ENCODE measurements around the gene ZNF701.

DNA sequence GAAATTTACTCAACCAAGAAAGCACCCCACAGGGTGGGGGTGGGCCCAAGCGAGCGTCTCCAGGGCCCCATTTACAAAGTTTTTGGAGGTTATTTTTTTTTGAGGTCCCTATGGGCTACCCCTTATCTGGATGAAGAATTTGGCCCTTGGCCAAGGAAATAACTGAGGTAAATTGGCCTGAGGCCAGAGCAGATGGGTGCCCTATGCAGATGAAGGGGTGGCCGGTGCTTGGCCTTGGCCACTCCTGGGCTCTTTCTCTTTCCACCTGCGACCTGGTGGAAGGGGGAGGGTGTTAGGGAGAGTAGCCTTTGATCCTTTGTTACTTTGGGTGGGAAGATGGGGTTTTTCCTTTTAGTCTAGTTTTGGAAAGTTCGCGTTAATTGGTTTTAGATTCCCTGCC, 15.5 kb downstream of the ZNF701 start:
- TF ChIP-seq POLR2AphosphoS5 (IDR thresholded peaks at IDR 0.05; ENCODE audit: low read depth) = no peak
- TF ChIP-seq, protein P1, sequence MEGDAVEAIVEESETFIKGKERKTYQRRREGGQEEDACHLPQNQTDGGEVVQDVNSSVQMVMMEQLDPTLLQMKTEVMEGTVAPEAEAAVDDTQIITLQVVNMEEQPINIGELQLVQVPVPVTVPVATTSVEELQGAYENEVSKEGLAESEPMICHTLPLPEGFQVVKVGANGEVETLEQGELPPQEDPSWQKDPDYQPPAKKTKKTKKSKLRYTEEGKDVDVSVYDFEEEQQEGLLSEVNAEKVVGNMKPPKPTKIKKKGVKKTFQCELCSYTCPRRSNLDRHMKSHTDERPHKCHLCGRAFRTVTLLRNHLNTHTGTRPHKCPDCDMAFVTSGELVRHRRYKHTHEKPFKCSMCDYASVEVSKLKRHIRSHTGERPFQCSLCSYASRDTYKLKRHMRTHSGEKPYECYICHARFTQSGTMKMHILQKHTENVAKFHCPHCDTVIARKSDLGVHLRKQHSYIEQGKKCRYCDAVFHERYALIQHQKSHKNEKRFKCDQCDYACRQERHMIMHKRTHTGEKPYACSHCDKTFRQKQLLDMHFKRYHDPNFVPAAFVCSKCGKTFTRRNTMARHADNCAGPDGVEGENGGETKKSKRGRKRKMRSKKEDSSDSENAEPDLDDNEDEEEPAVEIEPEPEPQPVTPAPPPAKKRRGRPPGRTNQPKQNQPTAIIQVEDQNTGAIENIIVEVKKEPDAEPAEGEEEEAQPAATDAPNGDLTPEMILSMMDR (conservative IDR thresholded peaks at IDR 0.05; ENCODE audit: low read depth in 2 of 2) = no peak
- TF ChIP-seq CREB1 (CRISPR knock-in tag; IDR thresholded peaks at IDR 0.05; ENCODE audit: low read depth) = no peak
- no peak for TF ChIP-seq EZH2 (IDR thresholded peaks at IDR 0.05; ENCODE audit: low read depth, unreplicated experiment)
- TF ChIP-seq, protein P2, sequence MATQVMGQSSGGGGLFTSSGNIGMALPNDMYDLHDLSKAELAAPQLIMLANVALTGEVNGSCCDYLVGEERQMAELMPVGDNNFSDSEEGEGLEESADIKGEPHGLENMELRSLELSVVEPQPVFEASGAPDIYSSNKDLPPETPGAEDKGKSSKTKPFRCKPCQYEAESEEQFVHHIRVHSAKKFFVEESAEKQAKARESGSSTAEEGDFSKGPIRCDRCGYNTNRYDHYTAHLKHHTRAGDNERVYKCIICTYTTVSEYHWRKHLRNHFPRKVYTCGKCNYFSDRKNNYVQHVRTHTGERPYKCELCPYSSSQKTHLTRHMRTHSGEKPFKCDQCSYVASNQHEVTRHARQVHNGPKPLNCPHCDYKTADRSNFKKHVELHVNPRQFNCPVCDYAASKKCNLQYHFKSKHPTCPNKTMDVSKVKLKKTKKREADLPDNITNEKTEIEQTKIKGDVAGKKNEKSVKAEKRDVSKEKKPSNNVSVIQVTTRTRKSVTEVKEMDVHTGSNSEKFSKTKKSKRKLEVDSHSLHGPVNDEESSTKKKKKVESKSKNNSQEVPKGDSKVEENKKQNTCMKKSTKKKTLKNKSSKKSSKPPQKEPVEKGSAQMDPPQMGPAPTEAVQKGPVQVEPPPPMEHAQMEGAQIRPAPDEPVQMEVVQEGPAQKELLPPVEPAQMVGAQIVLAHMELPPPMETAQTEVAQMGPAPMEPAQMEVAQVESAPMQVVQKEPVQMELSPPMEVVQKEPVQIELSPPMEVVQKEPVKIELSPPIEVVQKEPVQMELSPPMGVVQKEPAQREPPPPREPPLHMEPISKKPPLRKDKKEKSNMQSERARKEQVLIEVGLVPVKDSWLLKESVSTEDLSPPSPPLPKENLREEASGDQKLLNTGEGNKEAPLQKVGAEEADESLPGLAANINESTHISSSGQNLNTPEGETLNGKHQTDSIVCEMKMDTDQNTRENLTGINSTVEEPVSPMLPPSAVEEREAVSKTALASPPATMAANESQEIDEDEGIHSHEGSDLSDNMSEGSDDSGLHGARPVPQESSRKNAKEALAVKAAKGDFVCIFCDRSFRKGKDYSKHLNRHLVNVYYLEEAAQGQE (IDR thresholded peaks at IDR 0.05; ENCODE audit: unreplicated experiment) = no peak
- TF ChIP-seq, protein P3, sequence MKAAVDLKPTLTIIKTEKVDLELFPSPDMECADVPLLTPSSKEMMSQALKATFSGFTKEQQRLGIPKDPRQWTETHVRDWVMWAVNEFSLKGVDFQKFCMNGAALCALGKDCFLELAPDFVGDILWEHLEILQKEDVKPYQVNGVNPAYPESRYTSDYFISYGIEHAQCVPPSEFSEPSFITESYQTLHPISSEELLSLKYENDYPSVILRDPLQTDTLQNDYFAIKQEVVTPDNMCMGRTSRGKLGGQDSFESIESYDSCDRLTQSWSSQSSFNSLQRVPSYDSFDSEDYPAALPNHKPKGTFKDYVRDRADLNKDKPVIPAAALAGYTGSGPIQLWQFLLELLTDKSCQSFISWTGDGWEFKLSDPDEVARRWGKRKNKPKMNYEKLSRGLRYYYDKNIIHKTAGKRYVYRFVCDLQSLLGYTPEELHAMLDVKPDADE (IDR thresholded peaks at IDR 0.05) = no peak
- TF ChIP-seq, protein P4, sequence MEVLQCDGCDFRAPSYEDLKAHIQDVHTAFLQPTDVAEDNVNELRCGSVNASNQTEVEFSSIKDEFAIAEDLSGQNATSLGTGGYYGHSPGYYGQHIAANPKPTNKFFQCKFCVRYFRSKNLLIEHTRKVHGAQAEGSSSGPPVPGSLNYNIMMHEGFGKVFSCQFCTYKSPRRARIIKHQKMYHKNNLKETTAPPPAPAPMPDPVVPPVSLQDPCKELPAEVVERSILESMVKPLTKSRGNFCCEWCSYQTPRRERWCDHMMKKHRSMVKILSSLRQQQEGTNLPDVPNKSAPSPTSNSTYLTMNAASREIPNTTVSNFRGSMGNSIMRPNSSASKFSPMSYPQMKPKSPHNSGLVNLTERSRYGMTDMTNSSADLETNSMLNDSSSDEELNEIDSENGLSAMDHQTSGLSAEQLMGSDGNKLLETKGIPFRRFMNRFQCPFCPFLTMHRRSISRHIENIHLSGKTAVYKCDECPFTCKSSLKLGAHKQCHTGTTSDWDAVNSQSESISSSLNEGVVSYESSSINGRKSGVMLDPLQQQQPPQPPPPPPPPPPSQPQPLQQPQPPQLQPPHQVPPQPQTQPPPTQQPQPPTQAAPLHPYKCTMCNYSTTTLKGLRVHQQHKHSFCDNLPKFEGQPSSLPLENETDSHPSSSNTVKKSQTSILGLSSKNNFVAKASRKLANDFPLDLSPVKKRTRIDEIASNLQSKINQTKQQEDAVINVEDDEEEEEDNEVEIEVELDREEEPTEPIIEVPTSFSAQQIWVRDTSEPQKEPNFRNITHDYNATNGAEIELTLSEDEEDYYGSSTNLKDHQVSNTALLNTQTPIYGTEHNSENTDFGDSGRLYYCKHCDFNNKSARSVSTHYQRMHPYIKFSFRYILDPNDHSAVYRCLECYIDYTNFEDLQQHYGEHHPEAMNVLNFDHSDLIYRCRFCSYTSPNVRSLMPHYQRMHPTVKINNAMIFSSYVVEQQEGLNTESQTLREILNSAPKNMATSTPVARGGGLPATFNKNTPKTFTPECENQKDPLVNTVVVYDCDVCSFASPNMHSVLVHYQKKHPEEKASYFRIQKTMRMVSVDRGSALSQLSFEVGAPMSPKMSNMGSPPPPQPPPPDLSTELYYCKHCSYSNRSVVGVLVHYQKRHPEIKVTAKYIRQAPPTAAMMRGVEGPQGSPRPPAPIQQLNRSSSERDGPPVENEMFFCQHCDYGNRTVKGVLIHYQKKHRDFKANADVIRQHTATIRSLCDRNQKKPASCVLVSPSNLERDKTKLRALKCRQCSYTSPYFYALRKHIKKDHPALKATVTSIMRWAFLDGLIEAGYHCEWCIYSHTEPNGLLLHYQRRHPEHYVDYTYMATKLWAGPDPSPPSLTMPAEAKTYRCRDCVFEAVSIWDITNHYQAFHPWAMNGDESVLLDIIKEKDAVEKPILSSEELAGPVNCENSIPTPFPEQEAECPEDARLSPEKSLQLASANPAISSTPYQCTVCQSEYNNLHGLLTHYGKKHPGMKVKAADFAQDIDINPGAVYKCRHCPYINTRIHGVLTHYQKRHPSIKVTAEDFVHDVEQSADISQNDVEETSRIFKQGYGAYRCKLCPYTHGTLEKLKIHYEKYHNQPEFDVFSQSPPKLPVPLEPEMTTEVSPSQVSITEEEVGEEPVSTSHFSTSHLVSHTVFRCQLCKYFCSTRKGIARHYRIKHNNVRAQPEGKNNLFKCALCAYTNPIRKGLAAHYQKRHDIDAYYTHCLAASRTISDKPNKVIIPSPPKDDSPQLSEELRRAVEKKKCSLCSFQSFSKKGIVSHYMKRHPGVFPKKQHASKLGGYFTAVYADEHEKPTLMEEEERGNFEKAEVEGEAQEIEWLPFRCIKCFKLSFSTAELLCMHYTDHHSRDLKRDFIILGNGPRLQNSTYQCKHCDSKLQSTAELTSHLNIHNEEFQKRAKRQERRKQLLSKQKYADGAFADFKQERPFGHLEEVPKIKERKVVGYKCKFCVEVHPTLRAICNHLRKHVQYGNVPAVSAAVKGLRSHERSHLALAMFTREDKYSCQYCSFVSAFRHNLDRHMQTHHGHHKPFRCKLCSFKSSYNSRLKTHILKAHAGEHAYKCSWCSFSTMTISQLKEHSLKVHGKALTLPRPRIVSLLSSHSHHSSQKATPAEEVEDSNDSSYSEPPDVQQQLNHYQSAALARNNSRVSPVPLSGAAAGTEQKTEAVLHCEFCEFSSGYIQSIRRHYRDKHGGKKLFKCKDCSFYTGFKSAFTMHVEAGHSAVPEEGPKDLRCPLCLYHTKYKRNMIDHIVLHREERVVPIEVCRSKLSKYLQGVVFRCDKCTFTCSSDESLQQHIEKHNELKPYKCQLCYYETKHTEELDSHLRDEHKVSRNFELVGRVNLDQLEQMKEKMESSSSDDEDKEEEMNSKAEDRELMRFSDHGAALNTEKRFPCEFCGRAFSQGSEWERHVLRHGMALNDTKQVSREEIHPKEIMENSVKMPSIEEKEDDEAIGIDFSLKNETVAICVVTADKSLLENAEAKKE (CRISPR knock-in tag; IDR thresholded peaks at IDR 0.05) = no peak
- TF ChIP-seq ZNF114 (CRISPR knock-in tag; IDR thresholded peaks at IDR 0.05) = no peak
- no peak for TF ChIP-seq EZH2phosphoT487 (IDR thresholded peaks at IDR 0.05; ENCODE audit: unreplicated experiment)
- no peak for TF ChIP-seq JUNB (IDR thresholded peaks at IDR 0.05; ENCODE audit: unreplicated experiment)
- no peak for TF ChIP-seq STAT1 (IDR thresholded peaks at IDR 0.05; ENCODE audit: unreplicated experiment)
- TF ChIP-seq NANOG (IDR thresholded peaks at IDR 0.05; ENCODE audit: borderline replicate concordance) = no peak

Measured in GM23338 (cell line).